Right lobe of liver (tissue), 6 donors: ENCODE data around the gene RASGRF2. TPM values are rescaled to one million over a fixed set of nuclear protein-coding genes. Genes with fewer than 3 reads are reported as not detected.

ENCODE experiments used
- ATAC-seq, 4 donors: fragments of 200-7000 bp; cut with Tn5 transposase; one replicate each; pipeline ENCODE4 v1.9.1; 2020; ENCODE audit warnings: mild to moderate bottlenecking in 4 of 4, moderate library complexity in 4 of 4
- DNase-seq, 3 donors: peaks; one replicate each; pipeline ENCODE4 v3.0.0-alpha.2; 2020
- H3K27ac ChIP-seq, 3 donors: fragments of 200-600 bp; one replicate each; pipeline ENCODE4 v1.8.0; 2022
- H3K27me3 ChIP-seq, 2 donors: fragments of 200-600 bp; one replicate each; pipeline ENCODE4 v1.8.0; 2022
- H3K36me3 ChIP-seq, 4 donors: fragments of 200-600 bp; sonication (generic) in 1 of 4; one replicate each; pipeline versions ENCODE4 v1.5.1 to v1.8.0; 2017 to 2022; ENCODE audit warnings: control low read depth in 1 of 4
- H3K4me1 ChIP-seq, 4 donors: fragments of 200-600 bp; sonication (generic) in 1 of 4; one replicate each; pipeline versions ENCODE4 v1.5.1 to v1.8.0; 2017 to 2022; ENCODE audit warnings: control low read depth in 1 of 4
- H3K4me3 ChIP-seq, 3 donors: fragments of 200-600 bp; one replicate each; pipeline ENCODE4 v1.8.0; 2022
- H3K9me3 ChIP-seq, 4 donors: fragments of 200-600 bp; sonication (generic) in 1 of 4; one replicate each; pipeline versions ENCODE4 v1.5.1 to v1.8.0; 2017 to 2022; ENCODE audit warnings: control low read depth in 1 of 4
- CTCF ChIP-seq, 4 donors: fragments of 200-600 bp in 3 of 4; fragments of 450-650 bp in 1 of 4; IDR thresholded peaks; one replicate each; pipeline versions ENCODE4 v1.5.1 to v1.8.0; 2016 to 2022; ENCODE audit warnings: antibody characterized with exemption in 4 of 4, mild to moderate bottlenecking in 2 of 4
- POLR2A ChIP-seq: fragments of 450-650 bp; IDR thresholded peaks from one replicate; pipeline ENCODE4 v1.6.1; 2017; ENCODE audit warnings: antibody characterized with exemption, mild to moderate bottlenecking
- WGBS: methylation state at CpG from one replicate; pipeline ENCODE4 v1.1.6; 2018; ENCODE audit warnings: low coverage, low lambda C conversion rate; ENCODE audit not compliant: insufficient coverage; ENCODE audit errors: missing lambda C conversion rate; 5-methylcytosine and 5-hydroxymethylcytosine counted together
- intact Hi-C, 2 donors: fragments of 100-400 bp; cut with DNase I; formaldehyde crosslinking; loops; one replicate each; pipeline versions ENCODE4 v1.11.2 to v1.14.1; 2022
- long read RNA-seq: library from polyadenylated mRNA; unstranded; transcript quantifications from one replicate; pipeline ENCODE4 v2.0.0, GENCODE V29; 2019
- total RNA-seq, 6 experiments: library from RNA; depleted of rRNA in 2 of 6; stranded (reverse); fragments of >200 nt in 2 of 6; fragmentation: NEBNext Ultra II Directional in 3 of 6; extraction: Animal tissue kit (Norgen Biotek cat#: 25700) in 3 of 6; gene quantifications; one replicate each; pipeline versions ENCODE4 v1.1.0 to v1.2.4, GENCODE V29; 2016 to 2023
- donor health status: DM: no; HTN: yes; CAD: no.
- donor health status: DM: no; HTN: no; CAD: no.
- donor health status: DM: no; HTN: no; CAD: no.
- donor health status: DM: no; HTN: yes; CAD: no.
- donor health status: DM: no; HTN: yes; CAD: no.

Gene RASGRF2
- under 1 TPM; 0.20 to 0.61 (median 0.36) TPM for total RNA-seq
- long read RNA-seq, result 0 reads

- Histone ChIP-seq H3K27me3 (no peaks in the 10 kb centered on the region), H3K9me3 (no peaks in the 10 kb centered on the region), H3K27ac (no peak within 1 kb of the TSS), H3K4me3 (peak within 1 kb of the TSS; percentile 37 to 48 (median 41)), H3K4me1 (peaks cover 0 to 6% (median 0%) of the 10 kb centered on the region in 4 donors), H3K36me3 (no peaks in the 10 kb centered on the region)
- 18% methylated on average over 24 of the region's 66 CpGs for WGBS
- TF ChIP-seq POLR2A (no peak), CTCF (IDR thresholded peaks at IDR 0.05) (no peak)
- peak; percentile 61 to 76 (median 70) for ATAC-seq
- peak; percentile 24 to 57 (median 57) for DNase-seq
- intact Hi-C loops, result no loop called here
These were observed at the start of gene RASGRF2 for GRCh38 chr5:80959768-80960442. TSS of gene RASGRF2 (plus strand) at chr5:80960363. CDS start at chr5:80960739, 376 bp downstream.

DNA sequence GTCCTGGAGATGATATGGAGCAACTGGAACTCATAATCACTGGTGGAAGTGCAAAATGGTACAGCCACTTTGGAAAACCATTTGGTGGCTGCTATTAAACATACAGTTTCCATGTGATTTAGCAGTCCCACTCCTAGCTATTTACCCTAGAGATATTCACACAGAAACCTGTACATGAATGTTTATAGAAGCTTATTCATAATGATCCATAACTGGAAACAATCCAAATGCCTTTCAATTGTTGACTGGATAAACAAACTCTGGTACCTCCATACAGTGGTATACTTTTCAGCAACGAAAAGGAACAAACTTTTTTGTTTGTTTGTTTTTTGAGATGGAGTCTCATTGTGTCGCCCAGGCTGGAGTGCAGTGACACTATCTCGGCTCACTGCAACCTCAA, 47.7 kb upstream of the RASGRF2 start:
- no peaks in the 10 kb centered on the region for H3K36me3 ChIP-seq
- H3K27me3 ChIP-seq, result no peaks in the 10 kb centered on the region
- H3K9me3 ChIP-seq, result peaks cover 0 to 4% (median 0%) of the 10 kb centered on the region in 4 donors
- intact Hi-C loops, result no loop called here
- no peak for DNase-seq
- no peaks in the 10 kb centered on the region for H3K4me1 ChIP-seq
- TF ChIP-seq POLR2A (no peak), CTCF (IDR thresholded peaks at IDR 0.05) (no peak)
- WGBS, result 72% methylated on average over 3 of the region's 3 CpGs
- H3K4me3 ChIP-seq, result no peak overlapping the region
- no peak overlapping the region for H3K27ac ChIP-seq
- ATAC-seq, result no peak

DNA sequence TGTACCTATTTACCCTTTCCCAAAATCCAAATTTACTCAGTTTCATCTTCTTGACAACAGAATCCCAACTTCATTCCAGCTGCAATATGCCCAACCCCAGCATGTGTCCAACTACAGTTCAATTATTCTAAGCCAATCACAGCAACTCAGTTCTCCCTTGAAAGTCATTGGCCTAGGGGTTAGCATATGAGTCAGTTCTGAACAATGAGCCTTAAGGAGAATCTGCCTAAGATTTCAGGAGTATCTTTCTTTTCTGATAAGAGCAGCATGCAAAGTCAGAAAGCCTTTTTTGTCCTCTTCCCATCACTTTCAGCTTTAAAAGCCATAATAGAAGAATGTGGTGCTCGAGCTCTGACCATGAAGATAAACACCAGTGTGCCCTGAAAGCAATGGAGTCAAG, 44.4 kb upstream of the RASGRF2 start:
- no peak for ATAC-seq
- TF ChIP-seq POLR2A (no peak), CTCF (IDR thresholded peaks at IDR 0.05) (no peak)

DNA sequence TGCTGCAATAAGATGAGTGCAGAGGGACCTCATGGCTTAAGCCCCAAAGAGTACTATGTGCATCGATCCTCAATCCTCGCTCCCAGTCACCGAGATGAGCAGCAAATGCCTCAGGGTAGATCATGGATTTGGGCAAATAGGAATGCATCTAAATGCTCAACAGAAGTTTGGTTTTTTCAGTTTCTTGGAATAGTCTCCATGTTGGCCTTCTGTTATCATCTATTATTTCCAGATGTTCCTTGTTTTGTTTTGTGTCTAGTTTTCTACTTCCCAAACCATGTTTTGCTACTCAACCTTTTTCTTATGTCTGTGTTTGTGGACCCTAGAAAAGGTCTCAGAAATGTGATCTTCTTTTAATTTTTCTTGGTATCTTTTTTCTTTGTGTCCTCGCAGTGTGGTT, 43.5 kb upstream of the RASGRF2 start:
- Histone ChIP-seq H3K4me3 (no peak overlapping the region), H3K36me3 (no peaks in the 10 kb centered on the region), H3K4me1 (no peaks in the 10 kb centered on the region), H3K27me3 (no peaks in the 10 kb centered on the region), H3K27ac (no peak overlapping the region), H3K9me3 (peaks cover 0 to 4% (median 0%) of the 10 kb centered on the region in 4 donors)
- ATAC-seq (no peak), DNase-seq (no peak)
- TF ChIP-seq POLR2A, result no peak
- TF ChIP-seq CTCF (IDR thresholded peaks at IDR 0.05), result no peak
- intact Hi-C loops, result no loop called here
- 91% methylated on average over 4 of the region's 4 CpGs for WGBS

More for the DNA sequence above, 44.4 kb upstream of the RASGRF2 start:
- intact Hi-C loops, result no loop called here
- Histone ChIP-seq H3K27ac (no peak overlapping the region), H3K27me3 (no peaks in the 10 kb centered on the region), H3K4me1 (no peaks in the 10 kb centered on the region), H3K36me3 (no peaks in the 10 kb centered on the region), H3K4me3 (no peak overlapping the region), H3K9me3 (peaks cover 0 to 4% (median 0%) of the 10 kb centered on the region in 4 donors)
- WGBS, result no CpG with 5 or more reads among the region's 1 CpG
- DNase-seq, result no peak
